Tibial nerve (tissue), 4 donors: ENCODE measurements around the gene HSBP1.

ENCODE experiments used
- CTCF ChIP-seq, 5 experiments: fragments of 200-600 bp in 3 of 5; fragments of 450-650 bp in 2 of 5; sonication (generic) in 3 of 5; IDR thresholded peaks; one replicate each; pipeline ENCODE4 v1.5.1; 2016 to 2019; ENCODE audit warnings: antibody characterized with exemption in 5 of 5, mild to moderate bottlenecking in 3 of 5, moderate library complexity in 2 of 5
- EP300 ChIP-seq, 2 donors: sonication (generic); formaldehyde crosslinking; IDR thresholded peaks; one replicate each; pipeline ENCODE4 v1.6.1; 2017; ENCODE audit warnings: antibody characterized with exemption in 2 of 2, mild to moderate bottlenecking in 1 of 2
- POLR2A ChIP-seq, 2 donors: fragments of 450-650 bp; IDR thresholded peaks; one replicate each; pipeline ENCODE4 v1.6.1; 2017; ENCODE audit warnings: antibody characterized with exemption in 2 of 2, mild to moderate bottlenecking in 2 of 2, moderate library complexity in 2 of 2

GRCh38 chr16:83818276-83818675, 10.5 kb downstream of the HSBP1 start:
- TF ChIP-seq CTCF (IDR thresholded peaks at IDR 0.05) (no peak), EP300 (IDR thresholded peaks at IDR 0.05) (no peak), POLR2A (IDR thresholded peaks at IDR 0.05) (no peak)
